A673 (cell line): ENCODE measurements around the gene ZDHHC6. TPM values are rescaled to one million over a fixed set of nuclear protein-coding genes. Genes with fewer than 3 reads are reported as not detected.

Experiments used
- BruUV-seq: library from RNA; stranded (reverse); fragments of 400-500 nt; replicated peaks from 2 replicates; lab custom pipeline; 2021; lab: Mats Ljungman, UMichigan
- CTCF ChIA-PET: fragments of 300-600 bp; sonication (Branson Sonifier 250); formaldehyde crosslinking; loops from one replicate; lab custom pipeline; 2022; ENCODE audit warnings: antibody characterized with exemption; lab: Charles Lee
- POLR2A ChIA-PET: fragments of 300-600 bp; sonication (Branson Sonifier 250); formaldehyde crosslinking; loops from one replicate; lab custom pipeline; 2022; ENCODE audit warnings: antibody characterized with exemption; ENCODE audit not compliant: low non-redundant PET; lab: Charles Lee
- DNase-seq: peaks from one replicate; pipeline ENCODE4 v3.0.0-alpha.2; 2015; ENCODE audit warnings: low spot score
- H3K27ac ChIP-seq: fragments of 200-600 bp; sonication (generic); 2 replicates; pipeline ENCODE4 v1.5.1; 2016; ENCODE audit warnings: mixed run types, low read depth, mild to moderate bottlenecking, mixed read lengths, antibody characterized with exemption, low read length; ENCODE audit not compliant: poor library complexity, severe bottlenecking
- H3K27me3 ChIP-seq: fragments of 200-600 bp; sonication (generic); replicated peaks from 2 replicates; pipeline ENCODE4 v1.6.1; 2017; ENCODE audit warnings: mixed run types, low read depth, mild to moderate bottlenecking, mixed read lengths, antibody characterized with exemption, low read length; ENCODE audit not compliant: insufficient read depth, poor library complexity
- H3K36me3 ChIP-seq: fragments of 200-600 bp; sonication (generic); 2 replicates; pipeline ENCODE4 v1.6.1; 2016; ENCODE audit warnings: mixed run types, mild to moderate bottlenecking, mixed read lengths, antibody characterized with exemption, low read length; ENCODE audit not compliant: insufficient read depth, poor library complexity, severe bottlenecking
- H3K4me1 ChIP-seq: fragments of 200-600 bp; sonication (generic); 2 replicates; pipeline ENCODE4 v1.6.1; 2017; ENCODE audit warnings: mixed run types, mild to moderate bottlenecking, mixed read lengths, antibody characterized with exemption, low read length; ENCODE audit not compliant: insufficient read depth, poor library complexity, severe bottlenecking
- H3K4me3 ChIP-seq: fragments of 200-600 bp; sonication (generic); 2 replicates; pipeline ENCODE4 v1.5.1; 2016; ENCODE audit warnings: low read depth, mixed run types, mild to moderate bottlenecking, mixed read lengths, low read length; ENCODE audit not compliant: poor library complexity, severe bottlenecking
- H3K9me3 ChIP-seq: fragments of 200-600 bp; sonication (generic); 2 replicates; pipeline ENCODE4 v1.6.1; 2016; ENCODE audit warnings: mixed run types, low read depth, mild to moderate bottlenecking, mixed read lengths, antibody characterized with exemption, low read length; ENCODE audit not compliant: poor library complexity, severe bottlenecking
- CTCF ChIP-seq: fragments of 300-800, 200-600 bp; sonication (generic); conservative IDR thresholded peaks from 2 replicates; pipeline ENCODE4 v1.5.1; 2017; ENCODE audit warnings: low read depth, mild to moderate bottlenecking, antibody characterized with exemption, low read length, moderate library complexity, mixed read lengths
- EZH2 ChIP-seq: fragments of 200-600 bp; sonication (generic); IDR thresholded peaks from 2 replicates; pipeline ENCODE4 v1.6.1; 2017; ENCODE audit warnings: borderline replicate concordance, low read depth, mild to moderate bottlenecking, mixed read lengths, antibody characterized with exemption, low read length; ENCODE audit not compliant: poor library complexity, severe bottlenecking
- intact Hi-C: fragments of 100-400 bp; cut with micrococcal nuclease; formaldehyde crosslinking; loops from one replicate; pipeline ENCODE4 v1.10.0; 2022; ENCODE audit not compliant: unreplicated experiment
- total RNA-seq: library from RNA; stranded (reverse); gene quantifications from 2 replicates; pipeline ENCODE4 v1.2.3, GENCODE V29; 2021

The ZDHHC6 gene
- total RNA-seq, 1 experiment from 2014 or later: 38.8 TPM

GRCh38 chr10:112461029-112461887, 14.5 kb upstream of the ZDHHC6 start:
- peaks cover 17% of the 10 kb centered on the region for H3K36me3 ChIP-seq
- H3K27me3 ChIP-seq: no peaks in the 10 kb centered on the region
- BruUV-seq: no TSS peak
- ChIA-PET POLR2A (interaction anchor here (0.6 kb wide), 2 partner anchors 24 to 982 kb away, joined by 3 to 13 read pairs; no protein-coding TSS in a partner anchor), CTCF (no interaction called here)
- intact Hi-C loops: no loop called here
- no peaks in the 10 kb centered on the region for H3K4me1 ChIP-seq
- H3K27ac ChIP-seq: peak overlapping the region; percentile 81
- DNase-seq: peak; percentile 62
- H3K9me3 ChIP-seq: no peaks in the 10 kb centered on the region
- TF ChIP-seq CTCF: no peak
- H3K4me3 ChIP-seq: no peak overlapping the region

GRCh38 chr10:112460366-112460765, 13.7 kb upstream of the ZDHHC6 start:
- H3K36me3 ChIP-seq: peaks cover 14% of the 10 kb centered on the region
- H3K4me3 ChIP-seq: no peak overlapping the region
- no peak for DNase-seq
- no peaks in the 10 kb centered on the region for H3K27me3 ChIP-seq
- no peaks in the 10 kb centered on the region for H3K4me1 ChIP-seq
- no peaks in the 10 kb centered on the region for H3K9me3 ChIP-seq
- ChIA-PET POLR2A (interaction anchor here (0.6 kb wide), 1 partner anchor 981 kb away, joined by 13 read pairs; no protein-coding TSS in a partner anchor), CTCF (interaction anchor here (1.2 kb wide), 1 partner anchor 12 kb away, joined by 3 read pairs; no protein-coding TSS in a partner anchor)
- BruUV-seq: no TSS peak
- intact Hi-C loops: no loop called here
- peak overlapping the region; percentile 81 for H3K27ac ChIP-seq
- TF ChIP-seq CTCF (no peak), EZH2 (no peak)

GRCh38 chr10:112456533-112456932, 9.8 kb upstream of the ZDHHC6 start:
- CTCF ChIA-PET: no interaction called here
- Histone ChIP-seq H3K36me3 (peaks cover 4% of the 10 kb centered on the region), H3K27me3 (no peaks in the 10 kb centered on the region), H3K4me3 (no peak overlapping the region), H3K9me3 (no peaks in the 10 kb centered on the region), H3K27ac (no peak overlapping the region), H3K4me1 (no peaks in the 10 kb centered on the region)
- POLR2A ChIA-PET: no interaction called here
- TF ChIP-seq EZH2: no peak
- TF ChIP-seq CTCF: no peak
- BruUV-seq: no TSS peak
- intact Hi-C loops: no loop called here
- no peak for DNase-seq
